ENCODE measurements around the gene GALNT9. TPM values are rescaled to one million over a fixed set of nuclear protein-coding genes. Genes with fewer than 3 reads are reported as not detected.

Gene GALNT9
- total and polyA plus RNA-seq, 2 experiments from 2014 or later = 3.9 to 4.7 TPM

- DNase-seq (ENCODE audit: low spot score) = no peak
- no peaks in the 10 kb centered on the region for H3K4me1 ChIP-seq (ENCODE audit: insufficient read depth)
- H3K9me2 ChIP-seq (replicated peaks; ENCODE audit: insufficient read depth) = no peaks in the 10 kb centered on the region
- H3K27me3 ChIP-seq = peaks cover 35% of the 10 kb centered on the region
- no peak overlapping the region for H2AFZ ChIP-seq
- H3K27ac ChIP-seq = no peak overlapping the region
- H3K36me3 ChIP-seq (replicated peaks; ENCODE audit: insufficient read depth, low read depth) = no peaks in the 10 kb centered on the region
- no peaks in the 10 kb centered on the region for H3K79me2 ChIP-seq
- TF ChIP-seq EZH2phosphoT487 (IDR thresholded peaks at IDR 0.05; ENCODE audit: low read depth, severe bottlenecking, unreplicated experiment) = no peak
- TF ChIP-seq CTCF (IDR thresholded peaks at IDR 0.05; ENCODE audit: poor library complexity) = no peak
- no peak for TF ChIP-seq EZH2 (IDR thresholded peaks at IDR 0.05; ENCODE audit: borderline replicate concordance)
- 87% methylated on average over 30 of the region's 35 CpGs for WGBS (ENCODE audit: low lambda C conversion rate, missing lambda C conversion rate)
- no peak overlapping the region for H3K4me2 ChIP-seq
- H3K4me3 ChIP-seq = no peak overlapping the region
- H3K9me3 ChIP-seq (ENCODE audit: low read depth) = no peaks in the 10 kb centered on the region
- no peaks in the 10 kb centered on the region for H4K20me1 ChIP-seq (ENCODE audit: insufficient read depth, poor library complexity, severe bottlenecking)
Observed at GRCh38 chr12:132175496-132176384, 153.6 kb downstream of the GALNT9 start.

DNA sequence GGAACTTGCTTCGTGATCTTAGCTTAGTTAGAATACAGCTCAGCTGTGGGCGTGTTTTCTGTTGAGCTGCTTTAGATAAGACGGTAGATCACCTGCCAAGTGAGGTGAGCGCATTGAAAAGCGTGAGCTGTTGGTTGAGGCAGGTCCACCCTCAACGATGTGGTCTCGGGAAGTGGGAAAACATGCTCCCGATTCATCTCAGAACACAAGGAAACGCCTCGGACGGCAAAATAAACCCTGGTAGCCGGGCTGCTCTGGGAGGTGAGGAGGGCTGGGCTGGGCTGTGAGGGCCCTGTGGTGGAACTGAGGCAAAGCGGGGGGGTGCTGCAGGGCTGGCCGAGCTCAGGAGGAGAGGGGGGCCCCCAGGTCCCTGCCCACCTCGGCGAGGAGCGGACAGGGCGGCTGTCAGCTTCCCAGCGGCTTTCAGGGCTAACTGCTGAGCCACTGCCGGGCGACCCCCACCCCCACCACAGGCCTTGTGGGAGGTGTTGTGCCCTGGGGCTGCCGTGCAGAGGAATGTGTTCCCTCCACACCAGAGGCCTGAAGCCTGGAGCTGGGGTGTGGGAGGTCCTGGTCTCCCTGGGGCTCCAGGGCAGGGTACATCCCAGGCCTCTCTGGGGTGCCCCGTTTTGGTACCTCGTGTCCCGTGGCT lies 154.4 kb downstream of the GALNT9 start:
- Histone ChIP-seq H2AFZ (no peak overlapping the region), H3K4me3 (no peak overlapping the region), H3K79me2 (no peaks in the 10 kb centered on the region), H4K20me1 (ENCODE audit: insufficient read depth, poor library complexity, severe bottlenecking) (no peaks in the 10 kb centered on the region), H3K36me3 (replicated peaks; ENCODE audit: insufficient read depth, low read depth) (no peaks in the 10 kb centered on the region), H3K4me1 (ENCODE audit: insufficient read depth) (no peaks in the 10 kb centered on the region), H3K27ac (no peak overlapping the region), H3K9me2 (replicated peaks; ENCODE audit: insufficient read depth) (no peaks in the 10 kb centered on the region), H3K27me3 (peaks cover 36% of the 10 kb centered on the region), H3K9me3 (ENCODE audit: low read depth) (no peaks in the 10 kb centered on the region), H3K4me2 (no peak overlapping the region)
- DNase-seq (ENCODE audit: low spot score) = no peak
- TF ChIP-seq CTCF (IDR thresholded peaks at IDR 0.05; ENCODE audit: poor library complexity) (no peak), EZH2 (IDR thresholded peaks at IDR 0.05; ENCODE audit: borderline replicate concordance) (no peak), EZH2phosphoT487 (IDR thresholded peaks at IDR 0.05; ENCODE audit: low read depth, severe bottlenecking, unreplicated experiment) (no peak)
- 62% methylated on average over 17 of the region's 25 CpGs for WGBS (ENCODE audit: low lambda C conversion rate, missing lambda C conversion rate)

DNA sequence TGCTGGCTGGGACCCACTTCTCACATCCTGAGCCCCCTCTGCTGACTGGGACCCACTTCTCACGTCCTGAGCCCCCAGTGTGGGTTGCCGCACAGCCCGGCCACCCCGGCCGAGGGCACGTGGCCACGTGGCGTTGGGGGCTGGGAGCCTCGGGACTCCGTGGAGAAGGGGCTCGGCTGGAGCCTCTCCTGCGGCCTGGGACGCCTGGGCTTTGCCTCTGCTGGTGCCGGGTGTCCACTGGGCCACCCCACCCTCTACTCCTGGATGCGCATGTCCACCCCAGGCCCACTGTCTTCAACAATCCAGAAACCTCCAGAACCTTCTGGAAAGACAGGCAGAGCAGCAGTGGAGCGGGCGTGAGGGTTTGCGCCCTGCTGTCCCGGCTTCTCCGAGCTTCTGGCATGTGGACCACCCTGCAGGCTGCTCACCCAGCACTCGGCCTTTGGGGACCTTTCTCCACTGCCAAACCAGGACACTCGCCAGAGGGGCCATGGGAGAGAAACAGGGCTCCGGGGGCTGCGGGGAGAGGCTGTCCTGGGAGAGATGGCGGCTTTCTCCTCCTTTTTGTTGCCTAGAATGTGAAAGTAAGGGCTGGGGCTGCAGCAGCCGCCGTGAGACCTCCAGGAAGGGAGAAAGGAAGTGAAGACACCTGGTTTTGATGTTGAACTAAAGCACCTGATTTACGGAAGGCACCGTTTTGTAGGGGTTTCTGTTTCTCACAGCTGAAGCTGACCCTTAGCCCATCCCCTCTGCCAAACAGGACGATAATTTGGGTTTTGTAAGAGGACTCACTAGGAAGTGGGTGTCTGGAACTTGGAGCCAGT lies 155.2 kb downstream of the GALNT9 start:
- H3K4me2 ChIP-seq = no peak overlapping the region
- H3K4me3 ChIP-seq = no peak overlapping the region
- no peak overlapping the region for H3K27ac ChIP-seq
- no peaks in the 10 kb centered on the region for H4K20me1 ChIP-seq (ENCODE audit: insufficient read depth, poor library complexity, severe bottlenecking)
- WGBS (ENCODE audit: low lambda C conversion rate, missing lambda C conversion rate) = 87% methylated on average over 26 of the region's 30 CpGs
- peaks cover 34% of the 10 kb centered on the region for H3K27me3 ChIP-seq
- TF ChIP-seq EZH2 (IDR thresholded peaks at IDR 0.05; ENCODE audit: borderline replicate concordance) = no peak
- no peak for TF ChIP-seq EZH2phosphoT487 (IDR thresholded peaks at IDR 0.05; ENCODE audit: low read depth, severe bottlenecking, unreplicated experiment)
- no peak for TF ChIP-seq CTCF (IDR thresholded peaks at IDR 0.05; ENCODE audit: poor library complexity)
- no peaks in the 10 kb centered on the region for H3K79me2 ChIP-seq
- no peak overlapping the region for H2AFZ ChIP-seq
- H3K4me1 ChIP-seq (ENCODE audit: insufficient read depth) = no peaks in the 10 kb centered on the region
- no peaks in the 10 kb centered on the region for H3K36me3 ChIP-seq (replicated peaks; ENCODE audit: insufficient read depth, low read depth)
- H3K9me3 ChIP-seq (ENCODE audit: low read depth) = no peaks in the 10 kb centered on the region
- no peak for DNase-seq (ENCODE audit: low spot score)
- H3K9me2 ChIP-seq (replicated peaks; ENCODE audit: insufficient read depth) = no peaks in the 10 kb centered on the region

All from hepatocyte (in vitro differentiated cells).